RWPE2 (cell line): ENCODE results near the gene CYFIP2.

Source experiments
- ATAC-seq: fragments of 200-7000 bp; cut with Tn5 transposase; 3 replicates; pipeline ENCODE4 v1.9.1; 2021; ENCODE audit warnings: low read depth
- DNase-seq: peaks from one replicate; pipeline ENCODE4 v3.0.0-alpha.2; 2020; ENCODE audit warnings: low spot score
- H3K27ac ChIP-seq: fragments of 450-650 bp; 2 replicates; pipeline ENCODE4 v1.5.1; 2017; ENCODE audit warnings: mild to moderate bottlenecking; ENCODE audit not compliant: poor library complexity, severe bottlenecking
- H3K27me3 ChIP-seq: fragments of 250-450 bp; sonication (Bioruptor Pico); 2 replicates; pipeline ENCODE4 v1.5.1; 2021; ENCODE audit warnings: mild to moderate bottlenecking, moderate library complexity; ENCODE audit not compliant: insufficient read depth, poor library complexity, severe bottlenecking
- H3K36me3 ChIP-seq: fragments of 250-450 bp; sonication (Bioruptor Pico); 2 replicates; pipeline ENCODE4 v1.5.1; 2020; ENCODE audit warnings: low read depth, mild to moderate bottlenecking, moderate library complexity
- H3K4me1 ChIP-seq: fragments of 250-450 bp; sonication (Bioruptor Pico); 2 replicates; pipeline ENCODE4 v1.5.1; 2021; ENCODE audit warnings: mild to moderate bottlenecking, moderate library complexity; ENCODE audit not compliant: insufficient read depth, poor library complexity, severe bottlenecking
- H3K4me3 ChIP-seq: fragments of 250-450 bp; sonication (Bioruptor Pico); 2 replicates; pipeline ENCODE4 v1.5.1; 2021; ENCODE audit warnings: mild to moderate bottlenecking, moderate library complexity; ENCODE audit not compliant: severe bottlenecking
- H3K9me3 ChIP-seq: fragments of 250-450 bp; sonication (Bioruptor Pico); 2 replicates; pipeline ENCODE4 v1.5.1; 2021; ENCODE audit warnings: mild to moderate bottlenecking, moderate library complexity; ENCODE audit not compliant: severe bottlenecking
- CTCF ChIP-seq: fragments of 450-650 bp; IDR thresholded peaks from one replicate; pipeline ENCODE4 v1.5.1; 2017; ENCODE audit warnings: mild to moderate bottlenecking, moderate library complexity; ENCODE audit not compliant: poor library complexity, severe bottlenecking

The CYFIP2 gene

GRCh38 chr5:157303667-157304327 lies 37.9 kb downstream of the CYFIP2 start:
- no peaks in the 10 kb centered on the region for H3K27me3 ChIP-seq
- no peaks in the 10 kb centered on the region for H3K9me3 ChIP-seq
- no peaks in the 10 kb centered on the region for H3K36me3 ChIP-seq
- H3K4me1 ChIP-seq, result no peaks in the 10 kb centered on the region
- peak; percentile 20 for TF ChIP-seq CTCF
- no peak for DNase-seq
- H3K4me3 ChIP-seq, result no peak overlapping the region
- H3K27ac ChIP-seq, result no peak overlapping the region
- 0 out of 3 replicates have a peak, but pooled peaks have one; percentile 12 for ATAC-seq

GRCh38 chr5:157306081-157306480 lies 40.2 kb downstream of the CYFIP2 start:
- ATAC-seq (no peak), DNase-seq (no peak)
- no peaks in the 10 kb centered on the region for H3K27me3 ChIP-seq
- H3K36me3 ChIP-seq, result no peaks in the 10 kb centered on the region
- no peaks in the 10 kb centered on the region for H3K9me3 ChIP-seq
- TF ChIP-seq CTCF, result no peak
- H3K27ac ChIP-seq, result no peak overlapping the region
- H3K4me1 ChIP-seq, result no peaks in the 10 kb centered on the region
- H3K4me3 ChIP-seq, result no peak overlapping the region

- H3K27ac ChIP-seq, result no peak overlapping the region
- no peak overlapping the region for H3K4me3 ChIP-seq
- TF ChIP-seq CTCF, result no peak
- H3K4me1 ChIP-seq, result no peaks in the 10 kb centered on the region
- no peaks in the 10 kb centered on the region for H3K9me3 ChIP-seq
- no peaks in the 10 kb centered on the region for H3K27me3 ChIP-seq
- ATAC-seq (no peak), DNase-seq (no peak)
- no peaks in the 10 kb centered on the region for H3K36me3 ChIP-seq
These were observed 41.0 kb downstream of the CYFIP2 start for GRCh38 chr5:157306692-157307471.

GRCh38 chr5:157308836-157309465 lies 43.0 kb downstream of the CYFIP2 start:
- no peak for DNase-seq
- Histone ChIP-seq H3K27ac (no peak overlapping the region), H3K36me3 (no peaks in the 10 kb centered on the region), H3K4me3 (no peak overlapping the region), H3K9me3 (no peaks in the 10 kb centered on the region), H3K27me3 (no peaks in the 10 kb centered on the region), H3K4me1 (no peaks in the 10 kb centered on the region)
- peak; percentile 16 for TF ChIP-seq CTCF
- ATAC-seq, result no peak
